Measurements from ENCODE around the gene ZNF467. TPM values are rescaled to one million over a fixed set of nuclear protein-coding genes. Genes with fewer than 3 reads are reported as not detected.

Gene ZNF467
- total and polyA plus RNA-seq, 2 donors (not counting 3 experiments of a cell fraction or from before 2014, with no cell fraction given): 4.2 to 8.9 TPM

DNA sequence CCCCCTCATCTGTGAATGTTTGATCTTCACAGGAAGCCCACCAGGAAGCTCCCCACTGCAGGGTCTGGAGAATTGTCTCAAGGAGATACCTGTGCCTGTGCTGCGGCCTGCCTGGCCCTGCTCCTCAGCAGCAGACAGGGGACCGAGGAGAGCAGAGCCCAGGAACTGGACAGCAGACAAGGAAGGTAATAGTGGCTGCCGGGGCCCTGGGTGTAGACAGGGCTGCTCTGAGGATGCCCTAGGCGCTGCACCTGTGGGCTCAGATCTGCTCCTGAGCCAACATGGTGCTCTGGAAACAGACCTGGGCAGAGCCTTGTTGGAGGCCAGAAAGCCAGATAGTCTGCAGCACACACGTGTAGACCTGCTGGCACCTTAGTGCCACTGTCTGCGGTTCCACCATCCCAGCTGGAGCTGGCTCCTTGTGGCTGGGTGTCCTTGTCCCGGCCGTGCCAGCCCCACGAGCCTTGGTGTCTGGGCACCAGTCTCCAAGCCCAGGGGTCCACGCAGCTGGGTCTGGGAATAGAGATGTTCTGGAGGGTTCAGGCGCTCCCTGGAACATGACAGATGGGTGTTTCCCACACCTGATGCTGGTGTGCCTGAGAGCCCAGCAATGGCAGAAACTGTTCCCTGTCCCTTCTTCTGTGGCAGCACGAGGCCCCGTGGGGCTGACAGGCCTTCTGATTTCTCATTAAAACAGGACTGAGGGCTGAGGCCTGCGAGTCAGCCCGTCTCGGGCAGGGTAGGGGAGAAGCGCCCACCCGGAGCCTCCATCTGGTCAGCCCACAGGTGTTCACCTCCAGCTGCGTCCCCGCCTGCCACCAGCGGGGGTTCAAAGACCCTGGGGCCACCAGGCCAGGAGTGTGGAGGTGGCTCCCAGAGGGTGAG, 44.7 kb downstream of the ZNF467 start:
- Histone ChIP-seq H3K4me3 (replicated peaks in 1 of 3; ENCODE audit: insufficient read depth in 1 of 3, low read depth in 1 of 3, low read length in 3 of 3) (no peak overlapping the region), H3K27me3 (ENCODE audit: control insufficient read depth in 2 of 2, insufficient read depth in 2 of 2, low read length in 2 of 2) (no peaks in the 10 kb centered on the region), H3K9me1 (replicated peaks; ENCODE audit: control insufficient read depth, extremely low read depth, insufficient read depth, low read length) (no peaks in the 10 kb centered on the region), H2AFZ (ENCODE audit: low read depth, low read length) (no peak overlapping the region), H3K79me2 (ENCODE audit: control insufficient read depth, insufficient read depth, low read length) (no peaks in the 10 kb centered on the region), H3K9me3 (replicated peaks; ENCODE audit: control insufficient read depth, insufficient read depth, low read length) (no peaks in the 10 kb centered on the region), H3K27ac (ENCODE audit: insufficient read depth, low read depth, low read length) (no peak overlapping the region), H3K36me3 (ENCODE audit: control insufficient read depth in 2 of 2, extremely low read depth in 1 of 2, insufficient read depth in 2 of 2, low read length in 2 of 2) (peaks cover 0 to 20% of the 10 kb centered on the region in 2 experiments), H3K4me2 (ENCODE audit: insufficient read depth, low read length) (no peak overlapping the region), H3K4me1 (ENCODE audit: control insufficient read depth, extremely low read depth, insufficient read depth, low read length) (no peaks in the 10 kb centered on the region), H3K9ac (replicated peaks; ENCODE audit: extremely low read depth, insufficient read depth, low read length) (no peak overlapping the region), H4K20me1 (replicated peaks; ENCODE audit: control insufficient read depth, extremely low read depth, insufficient read depth, low read length) (no peaks in the 10 kb centered on the region)
- CTCF ChIA-PET: interaction anchor here (1.1 to 5.4 kb wide), 2 partner anchors 12 kb away, joined by 3 to 39 read pairs; no protein-coding TSS in a partner anchor
- BruUV-seq (replicated peaks): no TSS peak
- no peak for DNase-seq (ENCODE audit: low read depth, low spot score)
- no peak for FAIRE-seq
- intact Hi-C loops (cut with micrococcal nuclease) (no loop called here), dilution Hi-C loops (cut with MboI; ENCODE audit: extremely low pct_ligation_motif_present, low sequenced_read_pairs) (no loop called here)
- POLR2A ChIA-PET: no interaction called here
- TF ChIP-seq JUN (IDR thresholded peaks at IDR 0.05; ENCODE audit: borderline replicate concordance, insufficient read depth, insufficient read length, low read depth) (no peak), POLR2A (IDR thresholded peaks at IDR 0.05; ENCODE audit: low read depth, low read length) (no peak), MYC (IDR thresholded peaks at IDR 0.05; ENCODE audit: low read depth, low read length) (no peak), EZH2 (IDR thresholded peaks at IDR 0.05; ENCODE audit: borderline replicate concordance, low read depth, low read length, severe bottlenecking) (no peak), POLR2AphosphoS5 (IDR thresholded peaks at IDR 0.05; ENCODE audit: insufficient read depth, low read depth, low read length) (no peak), FOS (IDR thresholded peaks at IDR 0.05; ENCODE audit: borderline replicate concordance, insufficient read depth, low read length) (no peak), GATA2 (IDR thresholded peaks at IDR 0.05; ENCODE audit: insufficient read depth, insufficient read length, low read depth, low read length) (no peak)
- TF ChIP-seq, protein P1, sequence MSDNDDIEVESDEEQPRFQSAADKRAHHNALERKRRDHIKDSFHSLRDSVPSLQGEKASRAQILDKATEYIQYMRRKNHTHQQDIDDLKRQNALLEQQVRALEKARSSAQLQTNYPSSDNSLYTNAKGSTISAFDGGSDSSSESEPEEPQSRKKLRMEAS (IDR thresholded peaks at IDR 0.05; ENCODE audit: insufficient read depth, insufficient read length): no peak
- TF ChIP-seq, protein P2, sequence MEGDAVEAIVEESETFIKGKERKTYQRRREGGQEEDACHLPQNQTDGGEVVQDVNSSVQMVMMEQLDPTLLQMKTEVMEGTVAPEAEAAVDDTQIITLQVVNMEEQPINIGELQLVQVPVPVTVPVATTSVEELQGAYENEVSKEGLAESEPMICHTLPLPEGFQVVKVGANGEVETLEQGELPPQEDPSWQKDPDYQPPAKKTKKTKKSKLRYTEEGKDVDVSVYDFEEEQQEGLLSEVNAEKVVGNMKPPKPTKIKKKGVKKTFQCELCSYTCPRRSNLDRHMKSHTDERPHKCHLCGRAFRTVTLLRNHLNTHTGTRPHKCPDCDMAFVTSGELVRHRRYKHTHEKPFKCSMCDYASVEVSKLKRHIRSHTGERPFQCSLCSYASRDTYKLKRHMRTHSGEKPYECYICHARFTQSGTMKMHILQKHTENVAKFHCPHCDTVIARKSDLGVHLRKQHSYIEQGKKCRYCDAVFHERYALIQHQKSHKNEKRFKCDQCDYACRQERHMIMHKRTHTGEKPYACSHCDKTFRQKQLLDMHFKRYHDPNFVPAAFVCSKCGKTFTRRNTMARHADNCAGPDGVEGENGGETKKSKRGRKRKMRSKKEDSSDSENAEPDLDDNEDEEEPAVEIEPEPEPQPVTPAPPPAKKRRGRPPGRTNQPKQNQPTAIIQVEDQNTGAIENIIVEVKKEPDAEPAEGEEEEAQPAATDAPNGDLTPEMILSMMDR (IDR thresholded peaks at IDR 0.05; ENCODE audit: extremely low read depth in 1 of 2, insufficient read depth in 1 of 2, low read depth in 1 of 2, low read length in 2 of 2): no peak

Data from endothelial cell of umbilical vein (primary cell).